GM12801 (cell line): ENCODE results near the gene RCE1.

ENCODE experiments used
- CTCF ChIP-seq: IDR thresholded peaks from one replicate; pipeline ENCODE4 v1.5.1; 2011; ENCODE audit warnings: control low read depth; ENCODE audit not compliant: insufficient read length; ENCODE audit errors: extremely low read depth

Gene RCE1

GRCh38 chr11:66842896-66843775 lies at the start of gene RCE1:
Gene RCE1, plus strand, starts transcription at chr11:66843441. Its CDS starts 15 bp downstream, at chr11:66843456.
- TF ChIP-seq CTCF, result no peak

GRCh38 chr11:66800720-66801428 lies 42.4 kb upstream of the RCE1 start:
- TF ChIP-seq CTCF, result no peak

GRCh38 chr11:66809592-66809991 lies 33.6 kb upstream of the RCE1 start:
- TF ChIP-seq CTCF, result no peak

- TF ChIP-seq CTCF, result no peak
Observed at GRCh38 chr11:66810576-66811185, 32.6 kb upstream of the RCE1 start.

GRCh38 chr11:66814678-66815077 lies 28.6 kb upstream of the RCE1 start:
- no peak for TF ChIP-seq CTCF

- TF ChIP-seq CTCF, result no peak
Observed at GRCh38 chr11:66815646-66816045, 27.6 kb upstream of the RCE1 start.
